Measurements from ENCODE around the gene RASSF5. TPM values are rescaled to one million over a fixed set of nuclear protein-coding genes. Genes with fewer than 3 reads are reported as not detected.
A peak's percentile ranks its signal among the peaks of the same experiment; 100 is the strongest.

Gene RASSF5
- total and polyA plus RNA-seq, 10 of the 15 experiments (the other 5 are each of a cell fraction or from before 2014, with no cell fraction given): 14.0 to 89.6 (median 68.9) TPM

- DNase-seq (ENCODE audit: low read depth, low spot score) (peak; percentile 58), ATAC-seq (peak; percentile 82), FAIRE-seq (no peak)
- ChIA-PET POLR2A (interaction anchor here (0.5 to 2.0 kb wide), 13 partner anchors 19 to 1008 kb away, joined by 3 to 13 read pairs (median 4); partner anchors contain the start of gene DYRK3), RAD21 (ENCODE audit: unreplicated experiment) (interaction anchor here (0.6 to 6.3 kb wide), 10 partner anchors 9 to 191 kb away, joined by 3 to 45 read pairs (median 5); partner anchors contain the start of gene DYRK3), CTCF (interaction anchor here (0.6 to 11.3 kb wide), 22 partner anchors 9 to 369 kb away, joined by 3 to 197 read pairs (median 4); partner anchors contain the start of gene DYRK3), SMC1A (ENCODE audit: uncharacterized antibody, unreplicated experiment) (interaction anchor here (0.6 to 5.5 kb wide), 12 partner anchors 17 to 376 kb away, joined by 3 to 46 read pairs (median 4); partner anchors contain the start of genes DYRK3 and IKBKE)
- H3K9ac ChIP-seq (ENCODE audit: control insufficient read depth, insufficient read depth, low read length): peak within 1 kb of the TSS; percentile 83
- H3K4me2 ChIP-seq (ENCODE audit: control insufficient read depth, insufficient read depth): peak within 1 kb of the TSS; percentile 76
- peaks cover 22% of the 10 kb centered on the region for H3K79me2 ChIP-seq (ENCODE audit: control insufficient read depth, insufficient read depth, low read length)
- no TSS peak for BruUV-seq (replicated peaks)
- WGBS (ENCODE audit: insufficient coverage, insufficient replicate concordance, low lambda C conversion rate, missing lambda C conversion rate): 16% methylated on average over 41 of the region's 48 CpGs
- H2AFZ ChIP-seq (ENCODE audit: control insufficient read depth, low read depth, low read length): peak within 1 kb of the TSS; percentile 98
- peak within 1 kb of the TSS; percentile 83 for H3K4me3 ChIP-seq
- peak within 1 kb of the TSS; percentile 80 for H3K27ac ChIP-seq (ENCODE audit: control insufficient read depth, insufficient read depth)
- H3K4me1 ChIP-seq (ENCODE audit: control insufficient read depth, insufficient read depth, low read length): peaks cover 23% of the 10 kb centered on the region
- intact Hi-C loops (cut with micrococcal nuclease; ENCODE audit: unreplicated experiment): loop anchor here (2.0 kb wide), 1 partner anchor 22 kb away; the partner anchor contains the start of gene DYRK3
- in situ Hi-C loops (cut with MboI): no loop called here
- H4K20me1 ChIP-seq (ENCODE audit: control insufficient read depth, insufficient read depth): no peaks in the 10 kb centered on the region; the same call in 1 of the 2 replicates
- H3K27me3 ChIP-seq (replicated peaks in 1 of 2; ENCODE audit: control insufficient read depth in 2 of 2, insufficient read depth in 2 of 2, low read length in 1 of 2): no peaks in the 10 kb centered on the region
- no peaks in the 10 kb centered on the region for H3K9me3 ChIP-seq (replicated peaks; ENCODE audit: control insufficient read depth, insufficient read depth, low read length)
- H3K36me3 ChIP-seq (ENCODE audit: control insufficient read depth in 2 of 2, insufficient read depth in 2 of 2, low read length in 1 of 2): peaks cover 0 to 1% of the 10 kb centered on the region in 2 experiments; a peak in 1 of 4 replicates
- TF ChIP-seq JUNB (IDR thresholded peaks at IDR 0.05) (no peak), CUX1 (IDR thresholded peaks at IDR 0.05; ENCODE audit: insufficient replicate concordance, low read depth, low read length) (no peak), ETV6 (conservative IDR thresholded peaks at IDR 0.05 in 1 of 2, IDR thresholded peaks at IDR 0.05 in 1 of 2; ENCODE audit: borderline replicate concordance in 1 of 2, low read depth in 1 of 2) (peak in 1 of 2 experiments; percentile 60; a peak in 1 of 4 replicates), NBN (IDR thresholded peaks at IDR 0.05) (peak; percentile 96), PAX8 (IDR thresholded peaks at IDR 0.05) (no peak), ZNF207 (IDR thresholded peaks at IDR 0.05; ENCODE audit: borderline replicate concordance) (peak; percentile 100), ZNF274 (IDR thresholded peaks at IDR 0.05; ENCODE audit: insufficient read depth, insufficient read length) (no peak), CBX5 (IDR thresholded peaks at IDR 0.05; ENCODE audit: low read depth) (0 out of 2 replicates have a peak, but pooled peaks have one; percentile 90), ZSCAN29 (IDR thresholded peaks at IDR 0.05) (peak; percentile 51; the same call in 1 of the 2 replicates), NKRF (conservative IDR thresholded peaks at IDR 0.05) (peak; percentile 86), EP300 (IDR thresholded peaks at IDR 0.05; ENCODE audit: borderline replicate concordance in 1 of 2, control insufficient read depth in 1 of 2, low read depth in 2 of 2, low read length in 2 of 2) (peak in 1 of 2 experiments; percentile 37; a peak in 1 of 4 replicates), KAT2A (conservative IDR thresholded peaks at IDR 0.05; ENCODE audit: control insufficient read depth, low read depth, low read length) (no peak), ZZZ3 (IDR thresholded peaks at IDR 0.05; ENCODE audit: control insufficient read depth, insufficient read length, low read depth) (no peak)
Observed at GRCh38 chr1:206612129-206612876, 105.0 kb downstream of the RASSF5 start, which contains the start of gene EIF2D. Gene EIF2D, minus strand, starts transcription at chr1:206612465. Its CDS starts 123 bp downstream, at chr1:206612342.
